Measurements from ENCODE around the gene ICAM5. TPM values are rescaled to one million over a fixed set of nuclear protein-coding genes. Genes with fewer than 3 reads are reported as not detected.

Gene ICAM5
- total and polyA plus RNA-seq, 2 donors from 2014 or later = 0.34 to 2.9 TPM

- Histone ChIP-seq H3K9me3 (ENCODE audit: control insufficient read depth in 2 of 3, insufficient read depth in 1 of 3, low read length in 3 of 3) (no peaks in the 10 kb centered on the region), H3K36me3 (ENCODE audit: control insufficient read depth in 2 of 3, insufficient read depth in 3 of 3, low read length in 3 of 3) (no peaks in the 10 kb centered on the region), H3K27ac (ENCODE audit: low read depth in 2 of 2, low read length in 2 of 2) (no peak overlapping the region), H3K4me3 (ENCODE audit: low read length in 3 of 3) (no peak overlapping the region), H3K4me1 (ENCODE audit: control insufficient read depth in 2 of 3, insufficient read depth in 2 of 3, low read depth in 1 of 3, low read length in 3 of 3) (peaks cover 0 to 11% (median 0%) of the 10 kb centered on the region in 3 donors), H3K27me3 (ENCODE audit: control insufficient read depth, insufficient read depth, low read length) (peaks cover 15% of the 10 kb centered on the region), H3K9ac (ENCODE audit: low read length in 3 of 3) (no peak overlapping the region)
- TF ChIP-seq CTCF (IDR thresholded peaks at IDR 0.05; ENCODE audit: borderline replicate concordance, extremely low read depth, insufficient read depth) = no peak
- intact Hi-C loops (cut with DNase I) = no loop called here
- FAIRE-seq (no peak), DNase-seq (no peak)
Observed at GRCh38 chr19:10299545-10300458, 10.1 kb downstream of the ICAM5 start.

- no peak for TF ChIP-seq CTCF (IDR thresholded peaks at IDR 0.05; ENCODE audit: borderline replicate concordance, extremely low read depth, insufficient read depth)
- Histone ChIP-seq H3K4me1 (ENCODE audit: control insufficient read depth in 2 of 3, insufficient read depth in 2 of 3, low read depth in 1 of 3, low read length in 3 of 3) (no peaks in the 10 kb centered on the region), H3K27me3 (ENCODE audit: control insufficient read depth, insufficient read depth, low read length) (no peaks in the 10 kb centered on the region), H3K4me3 (ENCODE audit: low read length in 3 of 3) (no peak overlapping the region), H3K27ac (ENCODE audit: low read depth in 2 of 2, low read length in 2 of 2) (no peak overlapping the region), H3K9ac (ENCODE audit: low read length in 3 of 3) (no peak overlapping the region), H3K36me3 (ENCODE audit: control insufficient read depth in 2 of 3, insufficient read depth in 3 of 3, low read length in 3 of 3) (no peaks in the 10 kb centered on the region), H3K9me3 (ENCODE audit: control insufficient read depth in 2 of 3, insufficient read depth in 1 of 3, low read length in 3 of 3) (no peaks in the 10 kb centered on the region)
- intact Hi-C loops (cut with DNase I) = no loop called here
- FAIRE-seq (no peak), DNase-seq (no peak)
Observed at GRCh38 chr19:10305139-10305806, 15.5 kb downstream of the ICAM5 start.

GRCh38 chr19:10306327-10306726 lies 16.6 kb downstream of the ICAM5 start:
- H3K36me3 ChIP-seq (ENCODE audit: control insufficient read depth in 2 of 3, insufficient read depth in 3 of 3, low read length in 3 of 3) = no peaks in the 10 kb centered on the region
- DNase-seq = no peak
- H3K27ac ChIP-seq (ENCODE audit: low read depth in 2 of 2, low read length in 2 of 2) = no peak overlapping the region
- TF ChIP-seq CTCF (IDR thresholded peaks at IDR 0.05; ENCODE audit: borderline replicate concordance, extremely low read depth, insufficient read depth) = no peak
- no peaks in the 10 kb centered on the region for H3K4me1 ChIP-seq (ENCODE audit: control insufficient read depth in 2 of 3, insufficient read depth in 2 of 3, low read depth in 1 of 3, low read length in 3 of 3)
- no peaks in the 10 kb centered on the region for H3K9me3 ChIP-seq (ENCODE audit: control insufficient read depth in 2 of 3, insufficient read depth in 1 of 3, low read length in 3 of 3)
- FAIRE-seq = no peak
- no peaks in the 10 kb centered on the region for H3K27me3 ChIP-seq (ENCODE audit: control insufficient read depth, insufficient read depth, low read length)
- no peak overlapping the region for H3K4me3 ChIP-seq (ENCODE audit: low read length in 3 of 3)
- no peak overlapping the region for H3K9ac ChIP-seq (ENCODE audit: low read length in 3 of 3)
- intact Hi-C loops (cut with DNase I) = no loop called here
